ENCODE data around the gene NRL.

GRCh38 chr14:24138396-24139271 lies 23.9 kb upstream of the NRL start:
- TF ChIP-seq, protein P1, sequence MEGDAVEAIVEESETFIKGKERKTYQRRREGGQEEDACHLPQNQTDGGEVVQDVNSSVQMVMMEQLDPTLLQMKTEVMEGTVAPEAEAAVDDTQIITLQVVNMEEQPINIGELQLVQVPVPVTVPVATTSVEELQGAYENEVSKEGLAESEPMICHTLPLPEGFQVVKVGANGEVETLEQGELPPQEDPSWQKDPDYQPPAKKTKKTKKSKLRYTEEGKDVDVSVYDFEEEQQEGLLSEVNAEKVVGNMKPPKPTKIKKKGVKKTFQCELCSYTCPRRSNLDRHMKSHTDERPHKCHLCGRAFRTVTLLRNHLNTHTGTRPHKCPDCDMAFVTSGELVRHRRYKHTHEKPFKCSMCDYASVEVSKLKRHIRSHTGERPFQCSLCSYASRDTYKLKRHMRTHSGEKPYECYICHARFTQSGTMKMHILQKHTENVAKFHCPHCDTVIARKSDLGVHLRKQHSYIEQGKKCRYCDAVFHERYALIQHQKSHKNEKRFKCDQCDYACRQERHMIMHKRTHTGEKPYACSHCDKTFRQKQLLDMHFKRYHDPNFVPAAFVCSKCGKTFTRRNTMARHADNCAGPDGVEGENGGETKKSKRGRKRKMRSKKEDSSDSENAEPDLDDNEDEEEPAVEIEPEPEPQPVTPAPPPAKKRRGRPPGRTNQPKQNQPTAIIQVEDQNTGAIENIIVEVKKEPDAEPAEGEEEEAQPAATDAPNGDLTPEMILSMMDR (IDR thresholded peaks at IDR 0.05) = no peak
- TF ChIP-seq POLR2A (IDR thresholded peaks at IDR 0.05) = no peak
